Mesothelial cell of epicardium (in vitro differentiated cells): ENCODE results near the gene TIPARP. TPM values are rescaled to one million over a fixed set of nuclear protein-coding genes. Genes with fewer than 3 reads are reported as not detected.

Experiments
- DNase-seq, 2 experiments: peaks; one replicate each; pipeline ENCODE4 v3.0.0; 2021; ENCODE audit warnings: low spot score in 2 of 2; ENCODE audit not compliant: unreplicated experiment in 2 of 2
- H3K27ac Mint-ChIP-seq: 2 replicates; pipeline ENCODE4 v1.8.0; 2021; ENCODE audit warnings: mixed read lengths
- H3K27me3 Mint-ChIP-seq: 2 replicates; pipeline ENCODE4 v1.8.0; 2021; ENCODE audit warnings: low read depth, mixed read lengths
- H3K36me3 Mint-ChIP-seq: 2 replicates; pipeline ENCODE4 v1.8.0; 2021; ENCODE audit warnings: mixed read lengths
- H3K4me1 Mint-ChIP-seq: 2 replicates; pipeline ENCODE4 v1.8.0; 2021; ENCODE audit warnings: mixed read lengths
- H3K4me3 Mint-ChIP-seq: 2 replicates; pipeline ENCODE4 v1.8.0; 2021; ENCODE audit warnings: mild to moderate bottlenecking, moderate library complexity, mixed read lengths
- H3K9me3 Mint-ChIP-seq: 2 replicates; pipeline ENCODE4 v1.8.0; 2021; ENCODE audit warnings: mixed read lengths
- CTCF ChIP-seq: fragments of 200-600 bp; sonication (generic); IDR thresholded peaks from one replicate; pipeline ENCODE4 v1.5.0; 2021; ENCODE audit warnings: antibody characterized with exemption; ENCODE audit not compliant: unreplicated experiment
- total RNA-seq: library from RNA; stranded (reverse); gene quantifications from 3 replicates; pipeline ENCODE4 v1.2.1, GENCODE V29; 2021

The TIPARP gene
- total RNA-seq: 25.6 to 28.5 TPM (median 27.2 TPM) in 3 replicates

- Mint-ChIP-seq H3K4me3 (peak within 1 kb of the TSS; percentile 94), H3K36me3 (peaks cover 13% of the 10 kb centered on the region), H3K4me1 (peaks cover 24% of the 10 kb centered on the region), H3K27me3 (no peaks in the 10 kb centered on the region), H3K27ac (peak within 1 kb of the TSS; percentile 96), H3K9me3 (no peaks in the 10 kb centered on the region)
- DNase-seq: peak; percentile 99
- TF ChIP-seq CTCF: peak; percentile 67
Measured at GRCh38 chr3:156674046-156674910, at the start of gene TIPARP. Gene TIPARP (plus strand): TSS chr3:156674590. CDS start chr3:156677698, 3,108 bp downstream.

- Mint-ChIP-seq H3K9me3 (no peaks in the 10 kb centered on the region), H3K4me3 (no peak overlapping the region), H3K36me3 (no peaks in the 10 kb centered on the region), H3K27ac (no peak overlapping the region), H3K27me3 (no peaks in the 10 kb centered on the region), H3K4me1 (peaks cover 39% of the 10 kb centered on the region)
- TF ChIP-seq CTCF: no peak
- no peak for DNase-seq
Measured at GRCh38 chr3:156626104-156626503, 48.3 kb upstream of the TIPARP start.

- Mint-ChIP-seq H3K36me3 (no peaks in the 10 kb centered on the region), H3K4me3 (no peak overlapping the region), H3K4me1 (peaks cover 45% of the 10 kb centered on the region), H3K27ac (peak overlapping the region; percentile 91), H3K27me3 (no peaks in the 10 kb centered on the region), H3K9me3 (no peaks in the 10 kb centered on the region)
- TF ChIP-seq CTCF: no peak
- DNase-seq: no peak
Measured at GRCh38 chr3:156627946-156628569, 46.3 kb upstream of the TIPARP start.

GRCh38 chr3:156628836-156629618 lies 45.4 kb upstream of the TIPARP start:
- no peak for TF ChIP-seq CTCF
- Mint-ChIP-seq H3K27ac (peak overlapping the region; percentile 91), H3K27me3 (no peaks in the 10 kb centered on the region), H3K4me1 (peaks cover 45% of the 10 kb centered on the region), H3K9me3 (no peaks in the 10 kb centered on the region), H3K4me3 (no peak overlapping the region), H3K36me3 (no peaks in the 10 kb centered on the region)
- no peak for DNase-seq

GRCh38 chr3:156630081-156630772 lies 44.2 kb upstream of the TIPARP start:
- no peaks in the 10 kb centered on the region for H3K27me3 Mint-ChIP-seq
- no peak for DNase-seq
- no peaks in the 10 kb centered on the region for H3K9me3 Mint-ChIP-seq
- H3K4me1 Mint-ChIP-seq: peaks cover 45% of the 10 kb centered on the region
- H3K4me3 Mint-ChIP-seq: no peak overlapping the region
- no peaks in the 10 kb centered on the region for H3K36me3 Mint-ChIP-seq
- no peak for TF ChIP-seq CTCF
- H3K27ac Mint-ChIP-seq: no peak overlapping the region
